Measurements from ENCODE around the gene TMEM127. TPM values are rescaled to one million over a fixed set of nuclear protein-coding genes. Genes with fewer than 3 reads are reported as not detected.
"Not testable (repeated sequence)": the region's sequence is repeated elsewhere in the genome, so short reads cannot be mapped to it uniquely, and the experiment has no call there.

The TMEM127 gene
- total RNA-seq, 1 experiment from 2014 or later, result 31.5 TPM

DNA sequence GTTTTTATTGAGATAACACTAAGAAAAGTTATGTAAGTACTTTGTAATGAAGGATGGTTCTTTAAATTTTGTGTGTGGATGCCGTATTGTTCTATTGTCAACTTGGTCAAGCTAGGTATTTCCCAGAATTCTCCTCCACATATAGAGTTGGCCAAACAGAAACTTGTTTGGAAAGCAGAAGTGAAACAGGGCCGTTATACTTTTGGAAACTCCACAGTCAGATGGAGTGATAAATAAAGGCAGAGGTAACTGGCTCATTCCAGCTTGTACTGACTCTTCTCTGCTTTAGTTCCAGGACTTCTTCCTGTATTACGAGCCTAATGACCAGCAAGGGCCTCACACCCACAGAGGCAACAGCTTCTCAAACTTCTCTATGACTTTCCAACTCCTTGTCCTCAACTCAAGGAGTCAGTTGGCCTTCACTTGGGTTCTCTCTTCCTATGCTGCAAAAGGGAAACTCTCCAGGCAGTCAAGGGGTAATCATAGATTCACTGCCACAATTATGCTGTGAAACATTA, 40.7 kb downstream of the TMEM127 start:
- Mint-ChIP-seq H3K27me3 (ENCODE audit: insufficient read depth, unreplicated experiment) (no peaks in the 10 kb centered on the region), H3K9me3 (ENCODE audit: unreplicated experiment) (no peaks in the 10 kb centered on the region)

DNA sequence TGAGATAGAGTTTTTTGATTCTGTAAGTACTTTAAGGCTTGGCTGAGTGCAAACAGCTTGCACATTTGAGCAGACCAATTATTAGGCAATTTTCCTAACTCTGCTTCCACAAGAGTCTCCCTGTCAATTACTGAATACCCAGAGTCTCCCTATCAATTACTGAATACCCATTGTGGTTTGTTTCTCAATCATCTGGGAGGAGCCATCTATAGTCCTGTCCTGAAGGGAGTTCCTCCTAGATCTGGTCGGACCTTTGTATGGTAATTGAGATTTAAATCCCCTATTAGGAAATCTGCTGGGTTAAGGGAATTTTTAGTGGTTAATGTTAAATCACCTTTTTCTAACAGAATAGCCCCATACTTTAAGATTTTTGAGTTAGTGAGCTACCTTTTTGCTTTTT, 44.7 kb downstream of the TMEM127 start:
- CTCF ChIA-PET; DNase-seq (ENCODE audit: unreplicated experiment); H3K4me1 Mint-ChIP-seq (ENCODE audit: insufficient read depth, unreplicated experiment); intact Hi-C loops (cut with micrococcal nuclease); BruUV-seq (replicated peaks); H3K27ac Mint-ChIP-seq (ENCODE audit: low read depth, unreplicated experiment); H3K4me3 Mint-ChIP-seq (ENCODE audit: unreplicated experiment); H3K27me3 Mint-ChIP-seq (ENCODE audit: insufficient read depth, unreplicated experiment); H3K36me3 Mint-ChIP-seq (ENCODE audit: insufficient read depth, unreplicated experiment); H3K9me3 Mint-ChIP-seq (ENCODE audit: unreplicated experiment): not testable (repeated sequence)
- POLR2A ChIA-PET, result interaction anchor here (1.7 kb wide), 1 partner anchor 12 kb away, joined by 4 read pairs; the partner anchor contains the start of gene STARD7

More for the DNA sequence above, 40.7 kb downstream of the TMEM127 start:
- ChIA-PET POLR2A (interaction anchor here (0.6 to 3.8 kb wide), 3 partner anchors 16 to 35 kb away, joined by 4 to 12 read pairs (median 6); partner anchors contain the start of gene STARD7), CTCF (interaction anchor here (0.6 kb wide), 1 partner anchor 12 kb away, joined by 4 read pairs; no protein-coding TSS in a partner anchor)
- no peaks in the 10 kb centered on the region for H3K36me3 Mint-ChIP-seq (ENCODE audit: insufficient read depth, unreplicated experiment)
- intact Hi-C loops (cut with micrococcal nuclease), result no loop called here
- H3K4me3 Mint-ChIP-seq (ENCODE audit: unreplicated experiment), result no peak overlapping the region
- H3K27ac Mint-ChIP-seq (ENCODE audit: low read depth, unreplicated experiment), result no peak overlapping the region
- TF ChIP-seq, protein P1, sequence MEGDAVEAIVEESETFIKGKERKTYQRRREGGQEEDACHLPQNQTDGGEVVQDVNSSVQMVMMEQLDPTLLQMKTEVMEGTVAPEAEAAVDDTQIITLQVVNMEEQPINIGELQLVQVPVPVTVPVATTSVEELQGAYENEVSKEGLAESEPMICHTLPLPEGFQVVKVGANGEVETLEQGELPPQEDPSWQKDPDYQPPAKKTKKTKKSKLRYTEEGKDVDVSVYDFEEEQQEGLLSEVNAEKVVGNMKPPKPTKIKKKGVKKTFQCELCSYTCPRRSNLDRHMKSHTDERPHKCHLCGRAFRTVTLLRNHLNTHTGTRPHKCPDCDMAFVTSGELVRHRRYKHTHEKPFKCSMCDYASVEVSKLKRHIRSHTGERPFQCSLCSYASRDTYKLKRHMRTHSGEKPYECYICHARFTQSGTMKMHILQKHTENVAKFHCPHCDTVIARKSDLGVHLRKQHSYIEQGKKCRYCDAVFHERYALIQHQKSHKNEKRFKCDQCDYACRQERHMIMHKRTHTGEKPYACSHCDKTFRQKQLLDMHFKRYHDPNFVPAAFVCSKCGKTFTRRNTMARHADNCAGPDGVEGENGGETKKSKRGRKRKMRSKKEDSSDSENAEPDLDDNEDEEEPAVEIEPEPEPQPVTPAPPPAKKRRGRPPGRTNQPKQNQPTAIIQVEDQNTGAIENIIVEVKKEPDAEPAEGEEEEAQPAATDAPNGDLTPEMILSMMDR (IDR thresholded peaks at IDR 0.05; ENCODE audit: unreplicated experiment), result no peak
- DNase-seq (ENCODE audit: unreplicated experiment), result no peak
- no peaks in the 10 kb centered on the region for H3K4me1 Mint-ChIP-seq (ENCODE audit: insufficient read depth, unreplicated experiment)
- BruUV-seq (replicated peaks), result no TSS peak

DNA sequence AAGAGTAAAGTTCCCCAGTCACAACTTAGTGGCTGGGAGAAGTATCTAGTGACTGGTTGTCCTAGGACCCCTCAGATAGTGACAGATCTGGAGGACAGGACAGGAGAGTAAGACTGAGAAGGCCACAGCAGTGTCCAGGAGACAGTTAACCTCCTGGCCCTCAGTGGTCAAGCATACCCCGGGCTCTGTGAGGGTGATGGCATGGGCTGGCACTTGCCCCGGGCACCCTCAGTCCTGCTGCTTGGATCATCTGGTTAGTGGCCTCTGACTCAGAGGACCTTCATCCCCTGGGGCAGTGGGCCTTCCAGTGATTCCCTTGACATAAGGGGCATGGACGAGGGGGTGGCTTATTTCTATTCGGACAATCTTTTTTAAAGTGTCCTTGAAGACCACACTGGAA, 45.8 kb downstream of the TMEM127 start:
- not testable (repeated sequence) for H3K27me3 Mint-ChIP-seq (ENCODE audit: insufficient read depth, unreplicated experiment); H3K27ac Mint-ChIP-seq (ENCODE audit: low read depth, unreplicated experiment); H3K4me3 Mint-ChIP-seq (ENCODE audit: unreplicated experiment); DNase-seq (ENCODE audit: unreplicated experiment); BruUV-seq (replicated peaks); H3K9me3 Mint-ChIP-seq (ENCODE audit: unreplicated experiment); H3K4me1 Mint-ChIP-seq (ENCODE audit: insufficient read depth, unreplicated experiment); H3K36me3 Mint-ChIP-seq (ENCODE audit: insufficient read depth, unreplicated experiment)
- ChIA-PET CTCF (interaction anchor here (0.6 kb wide), 1 partner anchor 209 kb away, joined by 3 read pairs; no protein-coding TSS in a partner anchor), POLR2A (interaction anchor here (1.7 kb wide), 1 partner anchor 11 kb away, joined by 4 read pairs; the partner anchor contains the start of gene STARD7)
- intact Hi-C loops (cut with micrococcal nuclease), result loop anchor here (2.0 kb wide), 1 partner anchor 27 kb away; no protein-coding TSS in a partner anchor

DNA sequence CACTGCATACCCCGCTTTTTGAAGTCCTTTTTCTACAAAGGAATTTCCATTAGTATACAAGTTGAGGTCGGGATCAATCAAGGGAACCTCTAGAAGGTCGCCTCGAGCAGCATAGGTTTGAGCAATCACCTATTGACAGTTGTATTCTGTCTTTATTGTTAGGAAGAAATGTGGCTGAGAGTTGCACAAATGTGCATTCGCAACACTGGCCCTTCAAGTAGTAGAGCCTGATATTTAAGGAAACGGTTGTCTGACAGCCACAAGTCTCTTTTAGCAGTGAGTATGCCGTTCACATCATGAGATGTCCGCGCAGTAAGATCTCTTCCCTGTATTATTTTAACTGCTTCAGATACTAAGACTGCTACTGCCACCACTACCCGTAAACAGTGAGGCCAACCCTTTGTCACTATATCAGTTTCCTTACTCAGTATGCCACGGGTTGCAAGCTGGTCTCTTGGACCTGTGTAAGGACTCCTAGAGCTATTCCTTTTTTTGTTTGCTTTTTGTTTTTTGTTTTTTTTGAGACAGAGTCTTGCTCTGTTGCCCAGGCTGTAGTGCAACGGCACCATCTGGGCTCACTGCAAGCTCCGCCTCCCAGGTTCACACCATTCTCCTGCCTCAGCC, 47.2 kb downstream of the TMEM127 start:
- Mint-ChIP-seq H3K9me3 (ENCODE audit: unreplicated experiment) (no peaks in the 10 kb centered on the region), H3K36me3 (ENCODE audit: insufficient read depth, unreplicated experiment) (peaks cover 5% of the 10 kb centered on the region), H3K27me3 (ENCODE audit: insufficient read depth, unreplicated experiment) (no peaks in the 10 kb centered on the region), H3K27ac (ENCODE audit: low read depth, unreplicated experiment) (no peak overlapping the region), H3K4me3 (ENCODE audit: unreplicated experiment) (no peak overlapping the region), H3K4me1 (ENCODE audit: insufficient read depth, unreplicated experiment) (no peaks in the 10 kb centered on the region)
- intact Hi-C loops (cut with micrococcal nuclease), result loop anchor here (2.0 kb wide), 1 partner anchor 28 kb away; no protein-coding TSS in a partner anchor
- no peak for DNase-seq (ENCODE audit: unreplicated experiment)
- ChIA-PET POLR2A (no interaction called here), CTCF (no interaction called here)
- TF ChIP-seq, protein P1 (IDR thresholded peaks at IDR 0.05; ENCODE audit: unreplicated experiment), result no peak
- BruUV-seq (replicated peaks), result no TSS peak

DNA sequence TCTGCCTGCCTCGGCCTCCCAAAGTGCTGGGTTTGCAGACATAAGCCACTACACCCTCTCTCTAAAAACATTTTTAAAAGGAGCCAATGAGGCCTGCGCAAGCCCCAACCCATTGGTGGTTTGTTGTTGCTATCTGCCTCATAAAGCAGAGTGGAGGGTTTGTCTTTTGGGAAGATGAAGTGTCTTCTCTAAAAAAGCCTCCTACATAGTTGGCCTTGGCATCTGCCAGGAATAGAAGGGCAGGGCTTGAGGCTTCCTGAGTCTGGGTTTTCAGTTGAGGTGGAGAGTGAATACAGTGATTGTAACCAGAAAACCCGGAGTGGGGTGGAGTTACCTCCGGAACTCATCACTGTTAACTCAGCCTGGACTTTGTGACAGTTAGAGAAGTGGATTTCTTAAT, 51.2 kb downstream of the TMEM127 start:
- no peak overlapping the region for H3K27ac Mint-ChIP-seq (ENCODE audit: low read depth, unreplicated experiment)
- H3K36me3 Mint-ChIP-seq (ENCODE audit: insufficient read depth, unreplicated experiment), result peaks cover 9% of the 10 kb centered on the region
- peaks cover 9% of the 10 kb centered on the region for H3K4me1 Mint-ChIP-seq (ENCODE audit: insufficient read depth, unreplicated experiment)
- no TSS peak for BruUV-seq (replicated peaks)
- H3K9me3 Mint-ChIP-seq (ENCODE audit: unreplicated experiment), result no peaks in the 10 kb centered on the region
- CTCF ChIA-PET, result no interaction called here
- H3K27me3 Mint-ChIP-seq (ENCODE audit: insufficient read depth, unreplicated experiment), result no peaks in the 10 kb centered on the region
- DNase-seq (ENCODE audit: unreplicated experiment), result no peak
- POLR2A ChIA-PET, result interaction anchor here (0.6 kb wide), 1 partner anchor 405 kb away, joined by 3 read pairs; no protein-coding TSS in a partner anchor
- intact Hi-C loops (cut with micrococcal nuclease), result no loop called here
- H3K4me3 Mint-ChIP-seq (ENCODE audit: unreplicated experiment), result no peak overlapping the region
- TF ChIP-seq, protein P1 (IDR thresholded peaks at IDR 0.05; ENCODE audit: unreplicated experiment), result no peak

Data from MCF 10A (cell line).